22Rv1 (cell line): ENCODE data around the gene ATL1.

ENCODE experiments used
- CTCF ChIP-seq: fragments of 450-650 bp; IDR thresholded peaks from 2 replicates; pipeline ENCODE4 v1.5.1; 2017; ENCODE audit warnings: mild to moderate bottlenecking
- ZFX ChIP-seq: fragments of 450-650 bp; IDR thresholded peaks from 2 replicates; pipeline ENCODE4 v1.6.1; 2017; ENCODE audit warnings: antibody characterized with exemption, borderline replicate concordance

- TF ChIP-seq CTCF (no peak), ZFX (no peak)
Observed at GRCh38 chr14:50590464-50590863, 30.5 kb downstream of the ATL1 start.
